Trophoblast cell (in vitro differentiated cells and primary cell): ENCODE results near the gene TFCP2L1.
A peak's percentile ranks its signal among the peaks of the same experiment; 100 is the strongest.

ENCODE experiments used
- DNase-seq, 2 donors: peaks; one replicate each; pipeline ENCODE4 v3.0.0-alpha.2; 2016
- H2AFZ ChIP-seq: 2 replicates; pipeline ENCODE4 v1.6.1; 2013; ENCODE audit warnings: low read length, moderate library complexity, mild to moderate bottlenecking; ENCODE audit not compliant: insufficient read depth, poor library complexity
- H2AK5ac ChIP-seq: 2 replicates; pipeline ENCODE4 v1.6.1; 2013; ENCODE audit warnings: mild to moderate bottlenecking, low read length
- H2BK120ac ChIP-seq: 2 replicates; pipeline ENCODE4 v1.6.1; 2013; ENCODE audit warnings: low read length, mild to moderate bottlenecking, moderate library complexity; ENCODE audit not compliant: insufficient read depth, poor library complexity
- H2BK12ac ChIP-seq: 2 replicates; pipeline ENCODE4 v1.6.1; 2013; ENCODE audit warnings: mild to moderate bottlenecking, low read length, moderate library complexity
- H2BK5ac ChIP-seq: 2 replicates; pipeline ENCODE4 v1.6.1; 2013; ENCODE audit warnings: low read length, low read depth, moderate library complexity, mild to moderate bottlenecking; ENCODE audit not compliant: poor library complexity
- H3K14ac ChIP-seq: 2 replicates; pipeline ENCODE4 v1.6.1; 2013; ENCODE audit warnings: mild to moderate bottlenecking, low read length
- H3K18ac ChIP-seq: 2 replicates; pipeline ENCODE4 v1.6.1; 2013; ENCODE audit warnings: mild to moderate bottlenecking, low read length
- H3K23ac ChIP-seq: 2 replicates; pipeline ENCODE4 v1.6.1; 2013; ENCODE audit warnings: low read length
- H3K27ac ChIP-seq: 2 replicates; pipeline ENCODE4 v1.5.1; 2013; ENCODE audit warnings: low read depth, mild to moderate bottlenecking, inconsistent platforms, low read length, moderate library complexity
- H3K27me3 ChIP-seq: 2 replicates; pipeline ENCODE4 v1.6.1; 2013; ENCODE audit warnings: inconsistent platforms, mild to moderate bottlenecking, low read length, moderate library complexity; ENCODE audit not compliant: insufficient read depth
- H3K36me3 ChIP-seq, 2 experiments: 1 replicate in 1 of 2; 2 replicates in 1 of 2; pipeline ENCODE4 v1.6.1; 2013; ENCODE audit warnings: low read length in 2 of 2, mild to moderate bottlenecking in 2 of 2, moderate library complexity in 1 of 2; ENCODE audit not compliant: insufficient read depth in 2 of 2, control insufficient read depth in 1 of 2
- H3K4ac ChIP-seq: 2 replicates; pipeline ENCODE4 v1.6.1; 2013; ENCODE audit warnings: low read depth, mild to moderate bottlenecking, low read length, moderate library complexity
- H3K4me1 ChIP-seq, 2 experiments: 1 replicate in 1 of 2; 2 replicates in 1 of 2; pipeline ENCODE4 v1.6.1; 2013; ENCODE audit warnings: low read length in 2 of 2, mild to moderate bottlenecking in 2 of 2, moderate library complexity in 1 of 2; ENCODE audit not compliant: insufficient read depth in 2 of 2, control insufficient read depth in 1 of 2
- H3K4me2 ChIP-seq: 2 replicates; pipeline ENCODE4 v1.6.1; 2013; ENCODE audit warnings: inconsistent platforms, mild to moderate bottlenecking, low read length, moderate library complexity
- H3K4me3 ChIP-seq: 2 replicates; pipeline ENCODE4 v1.5.1; 2013; ENCODE audit warnings: mild to moderate bottlenecking, low read depth, low read length, inconsistent platforms
- H3K79me1 ChIP-seq: one replicate; pipeline ENCODE4 v1.6.1; 2013; ENCODE audit warnings: low read length
- H3K79me2 ChIP-seq: 2 replicates; pipeline ENCODE4 v1.6.1; 2013; ENCODE audit warnings: low read length, mild to moderate bottlenecking; ENCODE audit not compliant: control insufficient read depth, insufficient read depth, poor library complexity
- H3K9ac ChIP-seq: 2 replicates; pipeline ENCODE4 v1.6.1; 2013; ENCODE audit warnings: mild to moderate bottlenecking, low read length
- H3K9me3 ChIP-seq: 2 replicates; pipeline ENCODE4 v1.6.1; 2013; ENCODE audit warnings: low read depth, mild to moderate bottlenecking, control low read depth, inconsistent platforms, low read length; ENCODE audit not compliant: insufficient read depth
- H4K12ac ChIP-seq: 2 replicates; pipeline ENCODE4 v1.6.1; 2013; ENCODE audit warnings: low read depth, mild to moderate bottlenecking, low read length, moderate library complexity
- H4K8ac ChIP-seq: 2 replicates; pipeline ENCODE4 v1.6.1; 2013; ENCODE audit warnings: low read depth, mild to moderate bottlenecking, low read length, moderate library complexity
- H4K91ac ChIP-seq: one replicate; pipeline ENCODE4 v1.6.1; 2013; ENCODE audit warnings: low read depth, mild to moderate bottlenecking, low read length, moderate library complexity
- WGBS: extraction: QIAGEN DNeasy Blood & Tissue Kit; methylation state at CpG from one replicate; pipeline ENCODE4 v1.1.7; 2013; ENCODE audit warnings: missing lambda C conversion rate; ENCODE audit not compliant: insufficient read length, insufficient coverage; ENCODE audit errors: extremely low coverage; 5-methylcytosine and 5-hydroxymethylcytosine counted together

TFCP2L1 gene

GRCh38 chr2:121213386-121213785 is 71.6 kb downstream of the TFCP2L1 start:
- Histone ChIP-seq H3K9ac (no peak overlapping the region), H3K27me3 (no peaks in the 10 kb centered on the region), H3K4me1 (no peaks in the 10 kb centered on the region), H3K23ac (no peak overlapping the region), H3K4ac (no peak overlapping the region), H2BK12ac (no peak overlapping the region), H2BK5ac (no peak overlapping the region), H3K14ac (no peak overlapping the region), H3K36me3 (no peaks in the 10 kb centered on the region), H2AFZ (no peak overlapping the region), H3K79me1 (no peaks in the 10 kb centered on the region), H4K8ac (no peak overlapping the region), H3K4me3 (no peak overlapping the region), H3K18ac (no peak overlapping the region), H3K9me3 (peaks cover 2% of the 10 kb centered on the region), H4K91ac (no peak overlapping the region), H2AK5ac (no peak overlapping the region), H3K4me2 (no peak overlapping the region), H2BK120ac (no peak overlapping the region), H4K12ac (no peak overlapping the region), H3K27ac (no peak overlapping the region), H3K79me2 (no peaks in the 10 kb centered on the region)
- no peak for DNase-seq
- no CpG with 5 or more reads among the region's 8 CpGs for WGBS

- no peaks in the 10 kb centered on the region for H3K4me1 ChIP-seq
- no peak overlapping the region for H2BK120ac ChIP-seq
- no peak overlapping the region for H3K4me2 ChIP-seq
- no CpG with 5 or more reads among the region's 33 CpGs for WGBS
- H3K9me3 ChIP-seq: peaks cover 2% of the 10 kb centered on the region
- H2BK5ac ChIP-seq: no peak overlapping the region
- no peak overlapping the region for H3K18ac ChIP-seq
- no peak overlapping the region for H3K14ac ChIP-seq
- H4K91ac ChIP-seq: no peak overlapping the region
- no peak overlapping the region for H3K27ac ChIP-seq
- no peak overlapping the region for H2AK5ac ChIP-seq
- H3K9ac ChIP-seq: no peak overlapping the region
- H3K27me3 ChIP-seq: no peaks in the 10 kb centered on the region
- H4K8ac ChIP-seq: no peak overlapping the region
- no peak overlapping the region for H2AFZ ChIP-seq
- no peaks in the 10 kb centered on the region for H3K36me3 ChIP-seq
- no peak overlapping the region for H2BK12ac ChIP-seq
- no peak overlapping the region for H3K4me3 ChIP-seq
- H3K79me1 ChIP-seq: no peaks in the 10 kb centered on the region
- no peak overlapping the region for H4K12ac ChIP-seq
- H3K4ac ChIP-seq: no peak overlapping the region
- no peak for DNase-seq
- no peaks in the 10 kb centered on the region for H3K79me2 ChIP-seq
- no peak overlapping the region for H3K23ac ChIP-seq
Observed at GRCh38 chr2:121212661-121213325, 72.2 kb downstream of the TFCP2L1 start.

- no peak overlapping the region for H3K4me3 ChIP-seq
- no peak overlapping the region for H3K4ac ChIP-seq
- H3K9me3 ChIP-seq: no peaks in the 10 kb centered on the region
- H3K36me3 ChIP-seq: no peaks in the 10 kb centered on the region
- no peak overlapping the region for H3K23ac ChIP-seq
- no peak overlapping the region for H3K27ac ChIP-seq
- H2BK5ac ChIP-seq: no peak overlapping the region
- no peak overlapping the region for H4K8ac ChIP-seq
- no peaks in the 10 kb centered on the region for H3K4me1 ChIP-seq
- peak; percentile 67 to 76 for DNase-seq
- H2BK12ac ChIP-seq: no peak overlapping the region
- no peak overlapping the region for H4K91ac ChIP-seq
- no peak overlapping the region for H3K18ac ChIP-seq
- no peak overlapping the region for H4K12ac ChIP-seq
- no peak overlapping the region for H2AK5ac ChIP-seq
- no peaks in the 10 kb centered on the region for H3K27me3 ChIP-seq
- H3K4me2 ChIP-seq: no peak overlapping the region
- H3K79me1 ChIP-seq: no peaks in the 10 kb centered on the region
- H3K14ac ChIP-seq: no peak overlapping the region
- H3K9ac ChIP-seq: no peak overlapping the region
- no CpG with 5 or more reads among the region's 8 CpGs for WGBS
- no peaks in the 10 kb centered on the region for H3K79me2 ChIP-seq
- no peak overlapping the region for H2BK120ac ChIP-seq
- no peak overlapping the region for H2AFZ ChIP-seq
Observed at GRCh38 chr2:121211689-121212151, 73.3 kb downstream of the TFCP2L1 start.

- Histone ChIP-seq H3K4me3 (no peak overlapping the region), H4K12ac (no peak overlapping the region), H2BK120ac (no peak overlapping the region), H2BK12ac (no peak overlapping the region), H3K27ac (no peak overlapping the region), H4K91ac (no peak overlapping the region), H3K9ac (no peak overlapping the region), H3K4ac (no peak overlapping the region), H3K4me2 (no peak overlapping the region), H3K9me3 (no peaks in the 10 kb centered on the region), H2BK5ac (no peak overlapping the region), H3K36me3 (no peaks in the 10 kb centered on the region), H3K14ac (no peak overlapping the region), H3K18ac (no peak overlapping the region), H3K23ac (no peak overlapping the region), H2AK5ac (no peak overlapping the region), H3K79me2 (no peaks in the 10 kb centered on the region), H3K79me1 (no peaks in the 10 kb centered on the region), H2AFZ (no peak overlapping the region), H3K27me3 (no peaks in the 10 kb centered on the region), H3K4me1 (no peaks in the 10 kb centered on the region), H4K8ac (no peak overlapping the region)
- DNase-seq: no peak
- no CpG with 5 or more reads among the region's 5 CpGs for WGBS
Observed at GRCh38 chr2:121211251-121211650, 73.8 kb downstream of the TFCP2L1 start.
